Trophoblast cell (in vitro differentiated cells and primary cell): ENCODE data around the gene LRP1.

ENCODE experiments used
- DNase-seq, 2 donors: peaks; one replicate each; pipeline ENCODE4 v3.0.0-alpha.2; 2016
- H2AFZ ChIP-seq: 2 replicates; pipeline ENCODE4 v1.6.1; 2013; ENCODE audit warnings: low read length, moderate library complexity, mild to moderate bottlenecking; ENCODE audit not compliant: insufficient read depth, poor library complexity
- H2AK5ac ChIP-seq: 2 replicates; pipeline ENCODE4 v1.6.1; 2013; ENCODE audit warnings: mild to moderate bottlenecking, low read length
- H2BK120ac ChIP-seq: 2 replicates; pipeline ENCODE4 v1.6.1; 2013; ENCODE audit warnings: low read length, mild to moderate bottlenecking, moderate library complexity; ENCODE audit not compliant: insufficient read depth, poor library complexity
- H2BK12ac ChIP-seq: 2 replicates; pipeline ENCODE4 v1.6.1; 2013; ENCODE audit warnings: mild to moderate bottlenecking, low read length, moderate library complexity
- H2BK5ac ChIP-seq: 2 replicates; pipeline ENCODE4 v1.6.1; 2013; ENCODE audit warnings: low read length, low read depth, moderate library complexity, mild to moderate bottlenecking; ENCODE audit not compliant: poor library complexity
- H3K14ac ChIP-seq: 2 replicates; pipeline ENCODE4 v1.6.1; 2013; ENCODE audit warnings: mild to moderate bottlenecking, low read length
- H3K18ac ChIP-seq: 2 replicates; pipeline ENCODE4 v1.6.1; 2013; ENCODE audit warnings: mild to moderate bottlenecking, low read length
- H3K23ac ChIP-seq: 2 replicates; pipeline ENCODE4 v1.6.1; 2013; ENCODE audit warnings: low read length
- H3K27ac ChIP-seq: 2 replicates; pipeline ENCODE4 v1.5.1; 2013; ENCODE audit warnings: low read depth, mild to moderate bottlenecking, inconsistent platforms, low read length, moderate library complexity
- H3K27me3 ChIP-seq: 2 replicates; pipeline ENCODE4 v1.6.1; 2013; ENCODE audit warnings: inconsistent platforms, mild to moderate bottlenecking, low read length, moderate library complexity; ENCODE audit not compliant: insufficient read depth
- H3K36me3 ChIP-seq, 2 experiments: 1 replicate in 1 of 2; 2 replicates in 1 of 2; pipeline ENCODE4 v1.6.1; 2013; ENCODE audit warnings: low read length in 2 of 2, mild to moderate bottlenecking in 2 of 2, moderate library complexity in 1 of 2; ENCODE audit not compliant: insufficient read depth in 2 of 2, control insufficient read depth in 1 of 2
- H3K4ac ChIP-seq: 2 replicates; pipeline ENCODE4 v1.6.1; 2013; ENCODE audit warnings: low read depth, mild to moderate bottlenecking, low read length, moderate library complexity
- H3K4me1 ChIP-seq, 2 experiments: 1 replicate in 1 of 2; 2 replicates in 1 of 2; pipeline ENCODE4 v1.6.1; 2013; ENCODE audit warnings: low read length in 2 of 2, mild to moderate bottlenecking in 2 of 2, moderate library complexity in 1 of 2; ENCODE audit not compliant: insufficient read depth in 2 of 2, control insufficient read depth in 1 of 2
- H3K4me2 ChIP-seq: 2 replicates; pipeline ENCODE4 v1.6.1; 2013; ENCODE audit warnings: inconsistent platforms, mild to moderate bottlenecking, low read length, moderate library complexity
- H3K4me3 ChIP-seq: 2 replicates; pipeline ENCODE4 v1.5.1; 2013; ENCODE audit warnings: mild to moderate bottlenecking, low read depth, low read length, inconsistent platforms
- H3K79me1 ChIP-seq: one replicate; pipeline ENCODE4 v1.6.1; 2013; ENCODE audit warnings: low read length
- H3K79me2 ChIP-seq: 2 replicates; pipeline ENCODE4 v1.6.1; 2013; ENCODE audit warnings: low read length, mild to moderate bottlenecking; ENCODE audit not compliant: control insufficient read depth, insufficient read depth, poor library complexity
- H3K9ac ChIP-seq: 2 replicates; pipeline ENCODE4 v1.6.1; 2013; ENCODE audit warnings: mild to moderate bottlenecking, low read length
- H3K9me3 ChIP-seq: 2 replicates; pipeline ENCODE4 v1.6.1; 2013; ENCODE audit warnings: low read depth, mild to moderate bottlenecking, control low read depth, inconsistent platforms, low read length; ENCODE audit not compliant: insufficient read depth
- H4K12ac ChIP-seq: 2 replicates; pipeline ENCODE4 v1.6.1; 2013; ENCODE audit warnings: low read depth, mild to moderate bottlenecking, low read length, moderate library complexity
- H4K8ac ChIP-seq: 2 replicates; pipeline ENCODE4 v1.6.1; 2013; ENCODE audit warnings: low read depth, mild to moderate bottlenecking, low read length, moderate library complexity
- H4K91ac ChIP-seq: one replicate; pipeline ENCODE4 v1.6.1; 2013; ENCODE audit warnings: low read depth, mild to moderate bottlenecking, low read length, moderate library complexity
- WGBS: extraction: QIAGEN DNeasy Blood & Tissue Kit; methylation state at CpG from one replicate; pipeline ENCODE4 v1.1.7; 2013; ENCODE audit warnings: missing lambda C conversion rate; ENCODE audit not compliant: insufficient read length, insufficient coverage; ENCODE audit errors: extremely low coverage; 5-methylcytosine and 5-hydroxymethylcytosine counted together

The LRP1 gene

GRCh38 chr12:57207731-57208630, 79.7 kb downstream of the LRP1 start:
- Histone ChIP-seq H2BK120ac (no peak overlapping the region), H4K8ac (no peak overlapping the region), H3K9ac (no peak overlapping the region), H3K79me1 (no peaks in the 10 kb centered on the region), H3K23ac (no peak overlapping the region), H2AFZ (no peak overlapping the region), H3K4me2 (no peak overlapping the region), H3K4me3 (no peak overlapping the region), H3K79me2 (no peaks in the 10 kb centered on the region), H2BK12ac (no peak overlapping the region), H3K27ac (no peak overlapping the region), H2BK5ac (no peak overlapping the region), H3K36me3 (peaks cover 93 to 96% of the 10 kb centered on the region in 2 experiments), H4K91ac (no peak overlapping the region), H3K14ac (no peak overlapping the region), H3K18ac (no peak overlapping the region), H3K9me3 (peaks cover 6% of the 10 kb centered on the region), H3K27me3 (no peaks in the 10 kb centered on the region), H3K4ac (no peak overlapping the region), H2AK5ac (no peak overlapping the region), H4K12ac (no peak overlapping the region), H3K4me1 (peaks cover 0 to 2% of the 10 kb centered on the region in 2 experiments)
- WGBS: no CpG with 5 or more reads among the region's 29 CpGs
- DNase-seq: no peak

GRCh38 chr12:57208631-57209282, 80.5 kb downstream of the LRP1 start:
- H2BK5ac ChIP-seq: no peak overlapping the region
- no peak overlapping the region for H4K12ac ChIP-seq
- peaks cover 5% of the 10 kb centered on the region for H3K9me3 ChIP-seq
- no peak overlapping the region for H4K91ac ChIP-seq
- no peak overlapping the region for H2AFZ ChIP-seq
- H3K23ac ChIP-seq: no peak overlapping the region
- no peak overlapping the region for H4K8ac ChIP-seq
- H3K79me2 ChIP-seq: no peaks in the 10 kb centered on the region
- H3K27me3 ChIP-seq: no peaks in the 10 kb centered on the region
- no peak overlapping the region for H3K9ac ChIP-seq
- H2BK12ac ChIP-seq: no peak overlapping the region
- peaks cover 5 to 8% of the 10 kb centered on the region in 2 experiments for H3K4me1 ChIP-seq
- H3K27ac ChIP-seq: no peak overlapping the region
- H3K14ac ChIP-seq: no peak overlapping the region
- H3K4me3 ChIP-seq: no peak overlapping the region
- no peak for DNase-seq
- no peak overlapping the region for H2BK120ac ChIP-seq
- no peak overlapping the region for H3K18ac ChIP-seq
- H2AK5ac ChIP-seq: no peak overlapping the region
- peaks cover 85 to 89% of the 10 kb centered on the region in 2 experiments for H3K36me3 ChIP-seq
- no peaks in the 10 kb centered on the region for H3K79me1 ChIP-seq
- H3K4me2 ChIP-seq: no peak overlapping the region
- WGBS: no CpG with 5 or more reads among the region's 22 CpGs
- H3K4ac ChIP-seq: no peak overlapping the region

- Histone ChIP-seq H3K9ac (no peak overlapping the region), H2BK12ac (no peak overlapping the region), H4K8ac (no peak overlapping the region), H4K91ac (no peak overlapping the region), H3K4ac (no peak overlapping the region), H2BK120ac (no peak overlapping the region), H2AFZ (no peak overlapping the region), H3K4me1 (peaks cover 10 to 19% of the 10 kb centered on the region in 2 experiments), H3K79me2 (no peaks in the 10 kb centered on the region), H3K14ac (no peak overlapping the region), H3K18ac (no peak overlapping the region), H3K23ac (no peak overlapping the region), H3K9me3 (peaks cover 5% of the 10 kb centered on the region), H3K27me3 (no peaks in the 10 kb centered on the region), H3K4me3 (no peak overlapping the region), H3K4me2 (no peak overlapping the region), H2BK5ac (no peak overlapping the region), H2AK5ac (no peak overlapping the region), H4K12ac (no peak overlapping the region), H3K79me1 (no peaks in the 10 kb centered on the region), H3K27ac (no peak overlapping the region), H3K36me3 (peaks cover 74 to 77% of the 10 kb centered on the region in 2 experiments)
- no CpG with 5 or more reads among the region's 8 CpGs for WGBS
- no peak for DNase-seq
Observed at GRCh38 chr12:57209916-57210315, 81.6 kb downstream of the LRP1 start.

GRCh38 chr12:57210461-57210860, 82.2 kb downstream of the LRP1 start:
- Histone ChIP-seq H3K79me2 (no peaks in the 10 kb centered on the region), H3K27ac (no peak overlapping the region), H2AFZ (no peak overlapping the region), H2BK12ac (no peak overlapping the region), H3K27me3 (peaks cover 4% of the 10 kb centered on the region), H3K14ac (no peak overlapping the region), H2AK5ac (no peak overlapping the region), H3K4me2 (no peak overlapping the region), H3K4me3 (no peak overlapping the region), H3K4ac (no peak overlapping the region), H4K8ac (no peak overlapping the region), H3K9ac (no peak overlapping the region), H3K4me1 (peaks cover 11 to 19% of the 10 kb centered on the region in 2 experiments), H2BK5ac (no peak overlapping the region), H3K79me1 (no peaks in the 10 kb centered on the region), H4K91ac (no peak overlapping the region), H3K9me3 (peaks cover 5% of the 10 kb centered on the region), H3K23ac (no peak overlapping the region), H2BK120ac (no peak overlapping the region), H3K36me3 (peaks cover 68 to 72% of the 10 kb centered on the region in 2 experiments), H4K12ac (no peak overlapping the region), H3K18ac (no peak overlapping the region)
- DNase-seq: no peak
- WGBS: no CpG with 5 or more reads among the region's 15 CpGs
